ENCODE data around the gene FAM200C.
A peak's percentile ranks its signal among the peaks of the same experiment; 100 is the strongest.

The FAM200C gene

GRCh38 chr5:160399402-160400353 lies at the start of gene FAM200C:
FAM200C (minus strand) TSS chr5:160400054; CDS start chr5:160395490, 4,564 bp downstream.
- FAIRE-seq (peak; percentile 81), DNase-seq (ENCODE audit: insufficient read length, low spot score) (peak; percentile 86)
- TF ChIP-seq, protein P1, sequence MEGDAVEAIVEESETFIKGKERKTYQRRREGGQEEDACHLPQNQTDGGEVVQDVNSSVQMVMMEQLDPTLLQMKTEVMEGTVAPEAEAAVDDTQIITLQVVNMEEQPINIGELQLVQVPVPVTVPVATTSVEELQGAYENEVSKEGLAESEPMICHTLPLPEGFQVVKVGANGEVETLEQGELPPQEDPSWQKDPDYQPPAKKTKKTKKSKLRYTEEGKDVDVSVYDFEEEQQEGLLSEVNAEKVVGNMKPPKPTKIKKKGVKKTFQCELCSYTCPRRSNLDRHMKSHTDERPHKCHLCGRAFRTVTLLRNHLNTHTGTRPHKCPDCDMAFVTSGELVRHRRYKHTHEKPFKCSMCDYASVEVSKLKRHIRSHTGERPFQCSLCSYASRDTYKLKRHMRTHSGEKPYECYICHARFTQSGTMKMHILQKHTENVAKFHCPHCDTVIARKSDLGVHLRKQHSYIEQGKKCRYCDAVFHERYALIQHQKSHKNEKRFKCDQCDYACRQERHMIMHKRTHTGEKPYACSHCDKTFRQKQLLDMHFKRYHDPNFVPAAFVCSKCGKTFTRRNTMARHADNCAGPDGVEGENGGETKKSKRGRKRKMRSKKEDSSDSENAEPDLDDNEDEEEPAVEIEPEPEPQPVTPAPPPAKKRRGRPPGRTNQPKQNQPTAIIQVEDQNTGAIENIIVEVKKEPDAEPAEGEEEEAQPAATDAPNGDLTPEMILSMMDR (IDR thresholded peaks at IDR 0.05; ENCODE audit: insufficient read depth, missing control alignments): no peak

DNA sequence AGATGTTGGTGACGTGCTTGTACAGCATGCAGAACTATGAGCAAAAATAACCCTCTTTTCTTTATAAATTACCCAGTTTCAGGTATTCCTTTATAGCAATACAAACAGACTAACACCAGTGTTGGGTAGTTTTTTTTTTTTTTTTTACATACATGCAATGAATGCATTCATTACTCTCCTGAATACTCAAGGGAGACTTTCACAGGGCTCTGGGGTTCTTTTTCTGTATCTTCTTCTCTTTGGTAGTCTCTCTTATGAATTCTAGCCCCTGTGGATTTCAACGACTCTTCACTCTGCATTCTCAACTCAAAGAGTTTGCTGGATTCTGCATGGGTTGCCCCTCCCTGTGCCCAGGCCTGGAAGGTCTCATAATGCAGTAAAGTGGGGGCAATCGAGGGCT lies 49.6 kb upstream of the FAM200C start:
- no peak for FAIRE-seq
- TF ChIP-seq, protein P1 (IDR thresholded peaks at IDR 0.05; ENCODE audit: insufficient read depth, missing control alignments): no peak
- no peak for DNase-seq (ENCODE audit: insufficient read length, low spot score)

DNA sequence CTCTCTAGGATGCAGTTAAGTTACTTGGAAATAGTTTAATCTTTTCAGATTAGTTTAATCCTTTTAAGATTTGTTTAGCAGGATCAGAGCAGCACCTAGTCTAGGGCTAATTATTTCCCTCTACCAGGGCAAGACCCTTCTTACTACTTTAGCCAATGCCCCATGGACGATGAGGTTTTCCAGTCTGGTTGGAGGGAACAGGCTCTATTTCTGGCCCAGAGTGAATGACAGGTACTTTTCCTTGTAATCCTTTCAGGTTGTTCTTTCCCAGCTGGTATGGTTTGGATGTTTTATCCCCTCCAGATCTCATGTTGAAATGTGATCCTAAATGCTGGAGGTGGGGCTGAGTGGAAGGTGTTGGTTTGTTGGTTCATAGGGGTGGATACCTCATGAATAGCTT lies 49.0 kb upstream of the FAM200C start:
- TF ChIP-seq, protein P1 (IDR thresholded peaks at IDR 0.05; ENCODE audit: insufficient read depth, missing control alignments): no peak
- FAIRE-seq (peak; percentile 25), DNase-seq (ENCODE audit: insufficient read length, low spot score) (no peak)

- DNase-seq (ENCODE audit: insufficient read length, low spot score): no peak
- TF ChIP-seq, protein P1 (IDR thresholded peaks at IDR 0.05; ENCODE audit: insufficient read depth, missing control alignments): no peak
- FAIRE-seq: peak; percentile 83
Measured at GRCh38 chr5:160445751-160446150, 45.9 kb upstream of the FAM200C start.

GRCh38 chr5:160445132-160445531 lies 45.3 kb upstream of the FAM200C start:
- DNase-seq (ENCODE audit: insufficient read length, low spot score) (no peak), FAIRE-seq (no peak)
- TF ChIP-seq, protein P1 (IDR thresholded peaks at IDR 0.05; ENCODE audit: insufficient read depth, missing control alignments): no peak

GRCh38 chr5:160444407-160444806 lies 44.6 kb upstream of the FAM200C start:
- TF ChIP-seq, protein P1 (IDR thresholded peaks at IDR 0.05; ENCODE audit: insufficient read depth, missing control alignments): no peak
- DNase-seq (ENCODE audit: insufficient read length, low spot score): no peak
- FAIRE-seq: no peak
